GM12892 (cell line): ENCODE data around the gene HEPN1.

Experiments
- POLR2A ChIP-seq: IDR thresholded peaks from 2 replicates; pipeline ENCODE4 v1.6.1; 2011; ENCODE audit warnings: low read depth, low read length, control low read depth
- POLR2AphosphoS5 ChIP-seq: IDR thresholded peaks from 2 replicates; pipeline ENCODE4 v1.6.1; 2011; ENCODE audit warnings: low read depth, low read length, control low read depth
- TAF1 ChIP-seq: IDR thresholded peaks from 2 replicates; pipeline ENCODE4 v1.6.1; 2011; ENCODE audit warnings: low read depth, mild to moderate bottlenecking, control low read depth, low read length, borderline replicate concordance

DNA sequence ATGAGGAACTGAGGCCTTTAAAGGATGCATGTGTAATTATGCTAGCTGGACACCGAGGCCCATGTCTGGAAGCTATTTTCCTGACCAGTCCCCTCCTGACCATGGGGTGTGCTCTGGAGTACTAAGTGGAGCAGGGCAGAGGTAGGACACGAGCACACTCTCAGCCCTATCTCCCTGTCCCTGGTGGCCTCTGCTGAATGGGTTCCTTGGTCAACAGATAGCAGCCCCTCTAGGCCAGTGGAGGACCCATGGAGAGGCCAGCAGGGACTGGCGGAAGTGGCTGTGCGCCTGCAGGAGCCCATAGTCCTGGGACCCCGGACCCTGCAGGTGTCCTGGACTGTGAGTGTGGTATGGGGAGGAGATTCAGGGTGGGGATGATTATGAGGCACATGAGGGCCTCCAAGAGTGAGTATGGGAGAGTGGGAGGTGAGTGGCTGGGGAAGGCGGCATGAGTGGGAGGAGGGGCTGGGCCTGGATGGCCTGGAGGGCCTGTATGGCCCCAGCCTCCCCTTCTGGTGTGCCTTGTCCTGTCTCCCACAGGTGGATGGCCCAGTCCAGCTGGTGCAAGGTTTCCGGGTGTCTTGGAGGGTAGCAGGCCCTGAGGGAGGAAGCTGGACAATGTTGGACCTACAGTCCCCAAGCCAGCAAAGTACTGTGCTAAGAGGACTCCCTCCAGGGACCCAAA lies 44.3 kb upstream of the HEPN1 start:
- no peak for TF ChIP-seq POLR2A
- no peak for TF ChIP-seq POLR2AphosphoS5
- TF ChIP-seq TAF1, result no peak
